ENCODE data around the gene MPLKIP. TPM values are rescaled to one million over a fixed set of nuclear protein-coding genes. Genes with fewer than 3 reads are reported as not detected.
"Not testable (repeated sequence)": the region's sequence is repeated elsewhere in the genome, so short reads cannot be mapped to it uniquely, and the experiment has no call there.

The MPLKIP gene
- total and polyA plus RNA-seq, 2 of the 4 experiments (the other 2 are of a cell fraction): 12.7 to 28.9 TPM

- H2AK9ac ChIP-seq (replicated peaks; ENCODE audit: low read depth, low read length, poor library complexity); in situ Hi-C loops (cut with MboI; ENCODE audit: low sequenced_read_pairs); ATAC-seq (ENCODE audit: low read depth); H2BK5ac ChIP-seq (ENCODE audit: low read depth, low read length, poor library complexity, severe bottlenecking); BruUV-seq (replicated peaks); H4K20me1 ChIP-seq (ENCODE audit: insufficient read depth, low read length); H3K14ac ChIP-seq (replicated peaks; ENCODE audit: low read depth, low read length); H3K79me1 ChIP-seq (ENCODE audit: low read depth in 1 of 2, low read length in 2 of 2); H4K8ac ChIP-seq (ENCODE audit: low read depth in 2 of 2, low read length in 2 of 2); H3K9me3 ChIP-seq (ENCODE audit: control insufficient read depth, insufficient read depth, low read length); H3K4me1 ChIP-seq (ENCODE audit: control insufficient read depth, insufficient read depth, low read length); H3K18ac ChIP-seq (ENCODE audit: low read depth, low read length); H3K9me1 ChIP-seq (ENCODE audit: insufficient read depth, low read length); DNase-seq; H3K4ac ChIP-seq (ENCODE audit: low read depth, low read length); H2BK20ac ChIP-seq (ENCODE audit: low read depth, low read length); H3K23ac ChIP-seq (ENCODE audit: low read depth, low read length); dilution Hi-C loops (cut with HindIII; ENCODE audit: low sequenced_read_pairs, unreplicated experiment); H2AK5ac ChIP-seq (ENCODE audit: low read depth, low read length); H2BK120ac ChIP-seq (ENCODE audit: low read depth, low read length); H3K36me3 ChIP-seq (ENCODE audit: control insufficient read depth, insufficient read depth, low read length); H3K4me2 ChIP-seq (ENCODE audit: low read depth, low read length); H3K4me3 ChIP-seq (ENCODE audit: insufficient read depth, low read depth, low read length); CTCF ChIA-PET; H3K56ac ChIP-seq (ENCODE audit: extremely low read depth, insufficient read depth, low read length); H3K27me3 ChIP-seq (ENCODE audit: control insufficient read depth, insufficient read depth, low read length); H2BK15ac ChIP-seq (ENCODE audit: low read depth, low read length); intact Hi-C loops (cut with micrococcal nuclease); H4K91ac ChIP-seq (ENCODE audit: insufficient read depth, low read depth, low read length); H4K5ac ChIP-seq (ENCODE audit: low read depth, low read length); H3K9ac ChIP-seq (ENCODE audit: low read depth, low read length); H3K27ac ChIP-seq (ENCODE audit: insufficient read depth, low read length); POLR2A ChIA-PET (ENCODE audit: unreplicated experiment); H2AFZ ChIP-seq (replicated peaks; ENCODE audit: low read length, poor library complexity): not testable (repeated sequence)
- 98% methylated on average over 4 of the region's 5 CpGs; no CpG with 5 or more reads in 1 of the 2 experiments for WGBS, 2 experiments (ENCODE audit: extremely low coverage in 2 of 2, insufficient read length in 1 of 2)
Measured at GRCh38 chr7:40141916-40142315, 7.5 kb upstream of the MPLKIP start.

- H4K91ac ChIP-seq (ENCODE audit: insufficient read depth, low read depth, low read length); H3K79me1 ChIP-seq (ENCODE audit: low read depth in 1 of 2, low read length in 2 of 2); H4K5ac ChIP-seq (ENCODE audit: low read depth, low read length); CTCF ChIA-PET; DNase-seq; POLR2A ChIA-PET (ENCODE audit: unreplicated experiment); H2AFZ ChIP-seq (replicated peaks; ENCODE audit: low read length, poor library complexity); H2AK5ac ChIP-seq (ENCODE audit: low read depth, low read length); H3K36me3 ChIP-seq (ENCODE audit: control insufficient read depth, insufficient read depth, low read length); BruUV-seq (replicated peaks); dilution Hi-C loops (cut with HindIII; ENCODE audit: low sequenced_read_pairs, unreplicated experiment); H3K14ac ChIP-seq (replicated peaks; ENCODE audit: low read depth, low read length); H3K4me1 ChIP-seq (ENCODE audit: control insufficient read depth, insufficient read depth, low read length); in situ Hi-C loops (cut with MboI; ENCODE audit: low sequenced_read_pairs); H3K23ac ChIP-seq (ENCODE audit: low read depth, low read length); H3K18ac ChIP-seq (ENCODE audit: low read depth, low read length); H3K27me3 ChIP-seq (ENCODE audit: control insufficient read depth, insufficient read depth, low read length); H3K4me2 ChIP-seq (ENCODE audit: low read depth, low read length); H3K9me1 ChIP-seq (ENCODE audit: insufficient read depth, low read length); H2BK15ac ChIP-seq (ENCODE audit: low read depth, low read length); H3K9me3 ChIP-seq (ENCODE audit: control insufficient read depth, insufficient read depth, low read length); ATAC-seq (ENCODE audit: low read depth); H3K27ac ChIP-seq (ENCODE audit: insufficient read depth, low read length); H2BK20ac ChIP-seq (ENCODE audit: low read depth, low read length); H4K20me1 ChIP-seq (ENCODE audit: insufficient read depth, low read length); H4K8ac ChIP-seq (ENCODE audit: low read depth in 2 of 2, low read length in 2 of 2); H2BK120ac ChIP-seq (ENCODE audit: low read depth, low read length); H3K4ac ChIP-seq (ENCODE audit: low read depth, low read length); H2BK5ac ChIP-seq (ENCODE audit: low read depth, low read length, poor library complexity, severe bottlenecking); intact Hi-C loops (cut with micrococcal nuclease); H2AK9ac ChIP-seq (replicated peaks; ENCODE audit: low read depth, low read length, poor library complexity); H3K4me3 ChIP-seq (ENCODE audit: insufficient read depth, low read depth, low read length); H3K56ac ChIP-seq (ENCODE audit: extremely low read depth, insufficient read depth, low read length); H3K9ac ChIP-seq (ENCODE audit: low read depth, low read length): not testable (repeated sequence)
- no CpG with 5 or more reads among the region's 13 CpGs for WGBS, 2 experiments (ENCODE audit: extremely low coverage in 2 of 2, insufficient read length in 1 of 2)
Measured at GRCh38 chr7:40139891-40140290, 5.5 kb upstream of the MPLKIP start.

All from IMR-90 (cell line).